Transverse colon (tissue), 4 donors: ENCODE measurements around the gene GSDMA. TPM values are rescaled to one million over a fixed set of nuclear protein-coding genes. Genes with fewer than 3 reads are reported as not detected.

ENCODE experiments used
- DNase-seq: peaks from one replicate; pipeline ENCODE4 v3.0.0-alpha.2; 2019
- H3K27ac ChIP-seq, 4 donors: fragments of 200-600 bp; sonication (generic); 2 replicates each; pipeline ENCODE4 v1.5.1; 2016 to 2018; ENCODE audit warnings: inconsistent platforms in 4 of 4
- H3K27me3 ChIP-seq: fragments of 200-600 bp; sonication (generic); 2 replicates; pipeline ENCODE4 v1.5.1; 2017; ENCODE audit warnings: inconsistent platforms
- H3K36me3 ChIP-seq, 4 donors: fragments of 200-600 bp; sonication (generic); 2 replicates each; pipeline ENCODE4 v1.5.1; 2017 to 2019; ENCODE audit warnings: inconsistent platforms in 4 of 4
- H3K4me1 ChIP-seq, 4 donors: fragments of 200-600 bp; sonication (generic); 2 replicates each; pipeline ENCODE4 v1.5.1; 2017 to 2020; ENCODE audit warnings: inconsistent platforms in 4 of 4
- H3K4me3 ChIP-seq, 4 donors: fragments of 200-600 bp; sonication (generic); 1 replicate in 1 of 4; 2 replicates in 3 of 4; pipeline versions ENCODE4 v1.5.1 to v1.6.1; 2017 to 2019; ENCODE audit warnings: inconsistent platforms in 4 of 4
- H3K9me3 ChIP-seq, 2 donors: fragments of 200-600 bp; sonication (generic); 2 replicates each; pipeline ENCODE4 v1.5.1; 2017 to 2019; ENCODE audit warnings: inconsistent platforms in 2 of 2
- EP300 ChIP-seq: sonication (generic); formaldehyde crosslinking; IDR thresholded peaks from one replicate; pipeline ENCODE4 v1.6.1; 2017; ENCODE audit warnings: antibody characterized with exemption, low read depth
- POLR2A ChIP-seq: fragments of 450-650 bp; IDR thresholded peaks from one replicate; pipeline ENCODE4 v1.6.1; 2016; ENCODE audit warnings: antibody characterized with exemption, mild to moderate bottlenecking, moderate library complexity
- POLR2AphosphoS5 ChIP-seq, 3 donors: sonication (generic); formaldehyde crosslinking; IDR thresholded peaks; one replicate each; pipeline ENCODE4 v1.6.1; 2016; ENCODE audit warnings: antibody characterized with exemption in 3 of 3
- WGBS, 2 donors: methylation state at CpG; one replicate each; pipeline ENCODE4 v1.1.5; 2018; ENCODE audit warnings: low coverage in 1 of 2; 5-methylcytosine and 5-hydroxymethylcytosine counted together
- in situ Hi-C, 4 donors: fragments of 200-750 bp; cut with MboI; loops; one replicate each; pipeline versions ENCODE4 v1.15.0 to v1.15.1; 2017; ENCODE audit warnings: low sequenced_read_pairs in 3 of 4, low pct_ligation_motif_present in 1 of 4, low pct_unique_long_range_greater_than_20kb in 1 of 4
- intact Hi-C: fragments of 100-400 bp; cut with DNase I; formaldehyde crosslinking; loops from one replicate; pipeline ENCODE4 v1.15.1; 2023; ENCODE audit warnings: low total_unique reads
- total RNA-seq, 4 donors: library from RNA; depleted of rRNA; stranded (reverse); fragments of >200 nt; gene quantifications; one replicate each; pipeline ENCODE4 v1.1.0, GENCODE V29; 2016
- TF ChIP-seq, protein P1 (sequence below), 5 experiments: fragments of 200-600 bp in 3 of 5; fragments of 450-650 bp in 2 of 5; sonication (generic) in 3 of 5; IDR thresholded peaks; 1 replicate in 2 of 5; 2 replicates in 3 of 5; pipeline ENCODE4 v1.5.1; 2016 to 2017; ENCODE audit warnings: antibody characterized with exemption in 5 of 5, inconsistent platforms in 3 of 5, mild to moderate bottlenecking in 2 of 5, moderate library complexity in 1 of 5

GSDMA gene, protein sequence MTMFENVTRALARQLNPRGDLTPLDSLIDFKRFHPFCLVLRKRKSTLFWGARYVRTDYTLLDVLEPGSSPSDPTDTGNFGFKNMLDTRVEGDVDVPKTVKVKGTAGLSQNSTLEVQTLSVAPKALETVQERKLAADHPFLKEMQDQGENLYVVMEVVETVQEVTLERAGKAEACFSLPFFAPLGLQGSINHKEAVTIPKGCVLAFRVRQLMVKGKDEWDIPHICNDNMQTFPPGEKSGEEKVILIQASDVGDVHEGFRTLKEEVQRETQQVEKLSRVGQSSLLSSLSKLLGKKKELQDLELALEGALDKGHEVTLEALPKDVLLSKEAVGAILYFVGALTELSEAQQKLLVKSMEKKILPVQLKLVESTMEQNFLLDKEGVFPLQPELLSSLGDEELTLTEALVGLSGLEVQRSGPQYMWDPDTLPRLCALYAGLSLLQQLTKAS
- total RNA-seq: 1 to 10 TPM in 1 of 4 donors, not detected in 3; 3.7 TPM

DNA sequence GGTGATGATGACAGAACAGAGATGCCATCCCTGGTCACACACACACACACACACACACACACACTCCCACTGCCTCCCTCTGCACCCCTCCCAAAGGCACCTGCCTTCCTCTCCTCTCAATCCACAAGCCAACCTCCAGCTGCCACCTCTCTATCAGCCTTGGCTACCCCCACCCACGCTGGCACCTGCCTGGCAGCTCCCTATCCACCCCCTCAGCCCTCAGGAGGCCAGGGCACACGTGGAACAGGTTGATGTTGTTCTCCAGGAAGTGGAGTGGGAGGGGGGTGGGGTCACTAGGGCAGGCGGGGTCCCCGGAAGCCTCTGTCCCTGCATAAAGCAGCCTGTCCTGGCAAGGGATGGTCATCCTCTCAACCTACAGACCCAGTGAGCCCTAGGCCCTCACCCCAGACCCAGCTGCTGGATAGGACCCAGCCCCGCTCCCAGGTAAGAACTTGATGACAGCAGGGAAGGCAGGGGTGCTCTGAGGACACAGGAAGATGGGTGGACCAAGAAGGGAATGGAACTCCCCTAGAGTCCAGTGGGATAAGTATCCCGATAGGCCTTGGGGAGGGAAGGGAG lies at the start of gene GSDMA:
Gene GSDMA (plus strand): TSS at position 363 of the 579 bp plus-strand sequence. CDS start 2,684 bp downstream, outside the sequence.
- WGBS, 2 donors: 64% methylated on average over 6 of the region's 6 CpGs; no CpG with 5 or more reads in 1 of the 2 donors
- H3K36me3 ChIP-seq: no peaks in the 10 kb centered on the region
- H3K4me3 ChIP-seq: no peak within 1 kb of the TSS
- H3K4me1 ChIP-seq: peaks cover 0 to 15% (median 11%) of the 10 kb centered on the region in 4 donors
- TF ChIP-seq, protein P1, sequence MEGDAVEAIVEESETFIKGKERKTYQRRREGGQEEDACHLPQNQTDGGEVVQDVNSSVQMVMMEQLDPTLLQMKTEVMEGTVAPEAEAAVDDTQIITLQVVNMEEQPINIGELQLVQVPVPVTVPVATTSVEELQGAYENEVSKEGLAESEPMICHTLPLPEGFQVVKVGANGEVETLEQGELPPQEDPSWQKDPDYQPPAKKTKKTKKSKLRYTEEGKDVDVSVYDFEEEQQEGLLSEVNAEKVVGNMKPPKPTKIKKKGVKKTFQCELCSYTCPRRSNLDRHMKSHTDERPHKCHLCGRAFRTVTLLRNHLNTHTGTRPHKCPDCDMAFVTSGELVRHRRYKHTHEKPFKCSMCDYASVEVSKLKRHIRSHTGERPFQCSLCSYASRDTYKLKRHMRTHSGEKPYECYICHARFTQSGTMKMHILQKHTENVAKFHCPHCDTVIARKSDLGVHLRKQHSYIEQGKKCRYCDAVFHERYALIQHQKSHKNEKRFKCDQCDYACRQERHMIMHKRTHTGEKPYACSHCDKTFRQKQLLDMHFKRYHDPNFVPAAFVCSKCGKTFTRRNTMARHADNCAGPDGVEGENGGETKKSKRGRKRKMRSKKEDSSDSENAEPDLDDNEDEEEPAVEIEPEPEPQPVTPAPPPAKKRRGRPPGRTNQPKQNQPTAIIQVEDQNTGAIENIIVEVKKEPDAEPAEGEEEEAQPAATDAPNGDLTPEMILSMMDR (IDR thresholded peaks at IDR 0.05): no peak
- TF ChIP-seq POLR2AphosphoS5 (IDR thresholded peaks at IDR 0.05) (no peak), POLR2A (no peak), EP300 (no peak)
- no peak for DNase-seq
- in situ Hi-C loops (no loop called here), intact Hi-C loops (no loop called here)
- H3K27me3 ChIP-seq: no peaks in the 10 kb centered on the region
- H3K9me3 ChIP-seq: no peaks in the 10 kb centered on the region
- no peak within 1 kb of the TSS for H3K27ac ChIP-seq

DNA sequence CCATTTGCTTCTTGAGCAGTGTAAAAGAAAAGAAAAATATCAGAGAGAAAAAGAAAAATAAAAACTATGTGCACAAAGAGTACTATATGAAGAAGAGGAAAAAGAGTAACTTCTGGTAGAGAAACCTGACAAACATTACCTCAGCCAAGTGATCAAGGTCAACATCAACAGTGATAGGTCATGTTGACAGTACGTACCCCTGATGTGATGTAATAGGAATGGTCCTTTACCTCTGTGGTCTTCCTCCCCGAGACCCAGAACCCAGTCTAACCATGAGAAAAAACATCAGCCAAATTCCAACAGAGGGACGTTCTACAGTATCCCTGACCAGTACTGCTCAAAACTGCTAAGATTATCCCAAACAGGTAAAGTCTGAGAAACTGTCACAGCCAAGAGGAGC lies 48.8 kb upstream of the GSDMA start:
- Histone ChIP-seq H3K36me3 (peaks cover 0 to 8% (median 2%) of the 10 kb centered on the region in 4 donors), H3K4me1 (peaks cover 0 to 25% (median 11%) of the 10 kb centered on the region in 4 donors), H3K27me3 (no peaks in the 10 kb centered on the region), H3K9me3 (no peaks in the 10 kb centered on the region), H3K4me3 (no peak overlapping the region), H3K27ac (no peak overlapping the region)
- in situ Hi-C loops (no loop called here), intact Hi-C loops (no loop called here)
- no peak for DNase-seq
- WGBS, 2 donors: 86 to 89% methylated on average over 1 to 3 of the region's 3 CpGs
- TF ChIP-seq EP300: no peak

DNA sequence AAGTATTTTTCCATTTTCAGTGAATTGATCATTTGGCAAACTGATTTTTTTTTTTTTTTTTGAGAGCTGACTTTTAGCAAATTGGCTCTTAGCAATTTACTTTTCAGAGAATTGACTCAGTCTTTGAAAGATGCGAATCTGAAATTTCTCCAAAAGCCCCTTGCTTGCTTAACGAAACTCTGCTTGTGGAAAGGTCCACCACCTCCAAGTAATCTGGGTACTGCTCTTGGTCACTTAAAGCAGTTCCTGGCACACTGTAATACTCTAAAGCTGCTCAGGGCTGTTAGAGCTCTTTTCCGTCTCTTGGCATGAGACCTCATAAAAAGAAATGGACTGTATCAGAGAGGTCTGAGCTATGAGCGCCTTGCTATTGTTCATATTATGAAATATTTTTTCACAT lies 47.2 kb upstream of the GSDMA start:
- in situ Hi-C loops (no loop called here), intact Hi-C loops (no loop called here)
- Histone ChIP-seq H3K27me3 (no peaks in the 10 kb centered on the region), H3K27ac (peak overlapping the region; percentile 75 to 85 (median 80)), H3K4me1 (peaks cover 0 to 25% (median 12%) of the 10 kb centered on the region in 4 donors), H3K4me3 (no peak overlapping the region), H3K36me3 (no peaks in the 10 kb centered on the region), H3K9me3 (no peaks in the 10 kb centered on the region)
- DNase-seq: no peak
- TF ChIP-seq POLR2A (no peak), EP300 (no peak), POLR2AphosphoS5 (IDR thresholded peaks at IDR 0.05) (no peak)
- TF ChIP-seq, protein P1 (IDR thresholded peaks at IDR 0.05): no peak
- WGBS, 2 donors: 73 to 87% methylated on average over 3 to 4 of the region's 4 CpGs

DNA sequence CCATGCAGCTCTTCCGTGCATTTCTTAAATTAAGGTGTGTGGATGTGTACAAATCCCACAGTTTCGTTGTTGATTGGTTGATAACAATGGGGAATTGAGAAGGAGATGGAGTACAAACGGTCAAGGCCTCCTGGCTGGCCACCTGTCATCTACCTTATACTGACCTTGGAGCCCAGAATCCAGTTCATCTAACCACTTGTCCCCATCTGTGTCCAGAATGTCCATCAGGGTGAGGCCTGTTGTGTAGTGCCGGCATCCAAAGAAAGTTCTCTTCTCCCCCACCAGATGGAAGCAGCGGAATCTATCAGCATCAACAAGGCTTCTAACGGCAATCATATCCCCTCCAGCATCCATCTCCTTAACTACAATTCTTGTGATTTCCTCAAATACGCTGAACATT lies 45.9 kb upstream of the GSDMA start:
- WGBS, 2 donors: 45 to 67% methylated on average over 2 to 7 of the region's 7 CpGs
- Histone ChIP-seq H3K36me3 (peaks cover 0 to 3% (median under 1%) of the 10 kb centered on the region in 4 donors), H3K4me3 (no peak overlapping the region), H3K4me1 (peaks cover 0 to 25% (median 12%) of the 10 kb centered on the region in 4 donors), H3K27ac (peak overlapping the region; percentile 75 to 85 (median 80)), H3K27me3 (no peaks in the 10 kb centered on the region), H3K9me3 (no peaks in the 10 kb centered on the region)
- TF ChIP-seq POLR2A: no peak
- TF ChIP-seq, protein P1 (IDR thresholded peaks at IDR 0.05): peak in 1 of 5 experiments; percentile 9
- DNase-seq: no peak
- in situ Hi-C loops (no loop called here), intact Hi-C loops (no loop called here)
